HG02623 (cell line): ENCODE data around the gene EXOG.

ENCODE experiments used
- ATAC-seq: cut with Tn5 transposase; IDR thresholded peaks from one replicate; pipeline ENCODE4 v1.9.1; 2021; ENCODE audit warnings: moderate library complexity; ENCODE audit not compliant: unreplicated experiment

EXOG gene

GRCh38 chr3:38472342-38472741, 23.8 kb upstream of the EXOG start:
- ATAC-seq, result no peak

DNA sequence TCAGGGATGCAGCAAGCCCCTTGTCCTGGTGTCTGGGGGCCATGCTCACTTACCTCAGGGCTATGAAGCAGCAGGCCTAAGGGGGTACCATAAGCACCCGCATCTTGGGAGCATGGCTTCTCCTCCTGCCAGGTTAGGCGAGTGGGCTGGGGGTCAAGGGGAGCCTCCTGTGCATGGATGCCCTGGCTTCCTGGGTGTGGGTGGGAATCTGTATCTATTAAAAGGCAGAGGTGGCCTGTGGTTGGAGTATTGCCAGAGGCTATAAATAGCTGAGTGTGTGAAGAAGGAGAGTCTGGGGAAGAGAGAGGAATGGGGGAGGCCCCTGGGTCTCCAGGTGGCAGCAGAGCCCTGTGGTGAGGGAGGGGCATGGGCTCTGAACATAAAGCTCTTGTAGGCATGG, 22.9 kb upstream of the EXOG start:
- no peak for ATAC-seq

DNA sequence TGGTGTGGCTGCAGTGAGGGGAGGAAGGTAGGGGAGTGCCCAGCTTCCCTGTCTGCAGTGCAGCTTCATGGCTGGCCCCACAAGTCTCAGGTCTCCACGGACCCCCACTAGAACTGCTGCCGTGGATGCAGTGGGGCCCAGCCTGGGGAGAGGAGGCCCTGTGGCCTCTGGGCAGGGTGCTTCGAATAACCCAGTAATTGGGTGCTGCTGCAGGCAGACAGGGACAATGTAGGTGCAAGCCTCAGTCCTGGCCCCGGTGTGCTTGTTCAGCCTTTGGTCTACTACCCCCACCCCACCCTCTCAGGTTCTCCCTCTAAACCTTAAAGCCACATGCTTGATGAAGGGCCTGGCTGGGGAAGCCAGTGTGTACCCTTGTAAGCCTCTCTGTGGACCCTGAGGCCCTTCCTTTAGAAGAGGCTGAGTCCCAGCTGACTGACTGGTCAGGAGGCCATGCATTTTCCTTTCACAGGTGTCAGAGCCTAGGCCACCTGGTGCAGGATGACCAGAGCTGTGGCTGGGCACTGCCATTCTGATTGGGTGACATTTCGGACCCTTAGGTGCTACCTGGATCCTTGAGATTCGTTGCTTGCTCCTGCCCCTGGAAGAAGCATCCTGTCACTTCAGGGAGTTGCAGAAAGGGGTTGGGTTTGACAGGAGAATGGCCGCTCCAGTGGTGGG, 21.1 kb upstream of the EXOG start:
- ATAC-seq, result no peak

GRCh38 chr3:38475716-38476115, 20.4 kb upstream of the EXOG start:
- no peak for ATAC-seq

- ATAC-seq, result no peak
These were observed 19.9 kb upstream of the EXOG start for GRCh38 chr3:38476157-38476756.

DNA sequence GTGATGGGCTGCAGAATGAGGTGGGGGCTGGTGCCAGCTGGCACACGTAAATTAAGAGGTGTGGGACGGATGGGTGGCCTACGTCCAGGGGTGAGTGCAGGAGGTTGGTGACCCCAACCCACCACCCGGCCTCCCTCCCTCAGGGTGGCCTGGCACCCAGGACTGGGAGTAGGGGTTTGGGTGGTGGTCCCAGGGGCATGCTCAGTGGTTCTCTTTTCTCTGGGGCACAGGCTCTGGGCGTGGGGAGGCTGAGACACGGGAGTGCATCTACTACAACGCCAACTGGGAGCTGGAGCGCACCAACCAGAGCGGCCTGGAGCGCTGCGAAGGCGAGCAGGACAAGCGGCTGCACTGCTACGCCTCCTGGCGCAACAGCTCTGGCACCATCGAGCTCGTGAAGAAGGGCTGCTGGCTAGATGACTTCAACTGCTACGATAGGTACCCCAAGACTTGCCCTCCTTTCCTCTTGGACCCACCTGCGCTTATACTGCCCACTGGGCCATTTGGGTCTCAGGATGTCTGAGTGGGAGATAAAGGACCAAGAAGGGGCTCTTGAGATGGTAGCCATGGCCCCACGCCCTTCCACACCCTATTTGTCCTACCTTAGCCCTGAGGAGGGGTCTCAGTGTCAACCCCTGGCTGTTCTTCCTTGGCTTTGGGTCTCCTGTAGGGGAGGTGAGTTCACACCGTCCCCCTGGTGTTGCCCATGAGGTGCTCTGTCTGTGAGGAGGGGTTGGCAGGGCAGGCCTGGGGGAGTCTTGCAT, 18.9 kb upstream of the EXOG start:
- ATAC-seq, result no peak

- ATAC-seq, result no peak
These were observed 18.2 kb upstream of the EXOG start for GRCh38 chr3:38477839-38478450.

DNA sequence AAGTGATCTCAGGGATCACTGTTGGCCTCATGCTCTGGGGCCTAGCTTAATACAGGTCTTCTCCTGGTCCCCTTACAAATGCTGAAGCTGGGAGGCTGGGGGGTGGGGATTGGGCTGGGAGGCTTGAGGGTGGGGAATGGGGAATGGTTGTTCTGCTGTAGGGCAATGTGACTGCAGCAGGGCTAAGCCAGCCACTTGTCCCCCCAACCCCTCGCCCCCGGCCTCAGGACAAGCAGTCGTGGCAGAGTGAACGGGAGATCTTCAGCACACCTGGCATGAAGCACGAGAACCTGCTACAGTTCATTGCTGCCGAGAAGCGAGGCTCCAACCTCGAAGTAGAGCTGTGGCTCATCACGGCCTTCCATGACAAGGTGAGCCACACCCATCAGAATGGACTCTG, 17.2 kb upstream of the EXOG start:
- no peak for ATAC-seq

DNA sequence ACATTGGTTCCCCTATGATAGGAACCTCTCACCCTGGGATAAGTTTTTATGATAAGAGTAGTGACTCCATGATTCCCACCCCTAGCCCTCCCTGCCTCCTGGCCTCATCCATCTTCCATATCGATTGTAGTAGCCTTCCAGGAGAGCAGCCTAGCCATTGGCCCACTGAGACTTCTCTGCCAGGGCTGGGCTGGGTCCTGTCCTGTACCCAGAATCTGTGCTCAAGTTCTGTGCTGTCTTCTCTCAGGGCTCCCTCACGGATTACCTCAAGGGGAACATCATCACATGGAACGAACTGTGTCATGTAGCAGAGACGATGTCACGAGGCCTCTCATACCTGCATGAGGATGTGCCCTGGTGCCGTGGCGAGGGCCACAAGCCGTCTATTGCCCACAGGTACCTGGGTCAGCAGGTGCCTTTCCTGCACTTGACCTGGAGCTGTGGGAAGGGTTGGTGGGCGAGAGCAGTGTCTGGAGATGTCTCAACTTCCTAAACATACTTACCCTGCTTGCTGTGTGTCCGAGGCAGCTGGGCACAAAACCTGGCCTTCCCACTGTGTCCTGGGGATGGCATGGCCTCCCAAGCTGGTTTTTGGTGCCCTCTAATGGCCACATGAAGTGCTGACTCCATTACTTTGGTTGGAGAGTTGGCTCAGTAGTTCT, 16.6 kb upstream of the EXOG start:
- peak; percentile 61 for ATAC-seq

DNA sequence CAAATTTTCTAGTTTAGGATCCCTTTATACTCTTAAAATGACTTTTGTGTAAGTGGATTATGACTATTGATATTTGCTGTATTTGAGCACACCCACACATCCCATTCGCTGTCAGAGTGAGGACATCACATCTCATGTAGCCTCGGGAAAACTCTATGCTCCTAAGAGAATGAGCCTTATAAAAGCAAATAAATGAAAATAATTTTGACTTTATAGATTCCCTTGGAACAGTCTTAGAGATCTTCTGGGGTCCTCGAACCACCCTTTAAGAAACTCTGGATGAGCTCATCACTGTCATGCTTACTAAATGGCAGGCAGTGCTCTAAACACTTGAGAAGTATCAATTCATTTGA, 16.1 kb upstream of the EXOG start:
- ATAC-seq, result no peak

- ATAC-seq, result no peak
These were observed 15.2 kb upstream of the EXOG start for GRCh38 chr3:38480930-38481329.

GRCh38 chr3:38482951-38483350, 13.2 kb upstream of the EXOG start:
- no peak for ATAC-seq

DNA sequence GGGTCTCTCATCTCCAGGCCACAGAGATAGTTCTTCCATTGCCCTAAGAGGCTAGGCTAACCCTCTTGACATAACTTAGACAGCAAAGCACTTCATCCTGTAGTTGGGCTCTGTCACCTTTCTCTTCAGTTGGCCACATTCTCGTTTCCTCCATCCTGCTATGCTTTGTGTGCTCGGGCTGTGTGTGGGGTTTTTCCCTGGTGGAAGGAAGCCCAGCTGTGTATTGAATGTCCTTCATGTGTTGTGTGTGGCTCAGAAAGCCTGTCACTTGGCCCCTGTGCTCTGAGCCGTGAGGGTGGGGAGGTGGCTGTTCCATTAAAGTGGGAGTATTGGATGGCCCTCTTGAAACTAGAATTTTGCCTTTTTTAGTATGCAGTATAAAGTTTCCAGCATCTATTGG, 8.8 kb upstream of the EXOG start:
- ATAC-seq, result peak; percentile 90

- ATAC-seq, result no peak
These were observed 7.2 kb upstream of the EXOG start for GRCh38 chr3:38488949-38489348.

GRCh38 chr3:38489766-38490165, 6.4 kb upstream of the EXOG start:
- no peak for ATAC-seq

GRCh38 chr3:38490281-38491030, 5.7 kb upstream of the EXOG start:
- no peak for ATAC-seq

DNA sequence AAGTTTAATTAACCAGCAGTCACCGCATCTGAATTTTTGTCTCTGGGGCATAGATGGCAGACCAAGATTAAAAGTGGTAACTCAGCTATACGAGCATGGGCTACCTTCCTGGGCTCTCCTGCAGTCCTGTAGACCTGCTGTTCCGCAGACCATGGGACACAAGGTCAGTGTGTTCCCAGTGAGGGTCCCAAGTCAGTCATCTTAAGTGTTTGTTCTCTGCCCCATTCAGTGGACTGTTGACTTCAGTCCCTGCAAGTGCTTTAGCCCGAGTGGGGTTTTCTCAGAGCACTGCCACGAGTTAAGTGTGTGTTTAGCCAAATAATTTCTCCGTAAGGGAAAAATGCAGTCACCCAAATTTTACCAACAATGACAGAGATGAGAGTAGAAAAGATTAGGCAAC, 4.9 kb upstream of the EXOG start:
- ATAC-seq, result no peak

GRCh38 chr3:38493031-38493430, 3.1 kb upstream of the EXOG start:
- no peak for ATAC-seq

DNA sequence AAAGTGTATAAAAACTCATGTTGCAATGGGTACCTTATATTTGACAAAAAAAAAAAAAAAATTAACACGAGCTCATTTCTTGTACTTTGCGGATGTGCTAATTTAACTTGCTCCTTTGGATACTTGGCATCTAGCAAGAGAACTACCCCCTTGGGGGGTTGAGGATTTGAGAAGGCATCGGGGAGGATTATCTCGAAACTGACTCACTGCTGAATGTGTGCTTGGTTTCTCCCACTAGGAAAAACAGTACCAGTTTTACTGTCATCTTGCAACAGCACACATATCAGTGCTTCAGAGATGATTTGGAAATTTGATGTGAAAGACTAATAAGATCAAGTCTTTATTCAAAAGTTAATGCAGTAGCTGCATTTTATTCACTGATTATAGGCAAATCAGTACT, 891 bp downstream of the EXOG start:
- ATAC-seq, result no peak

- no peak for ATAC-seq
These were observed 4.7 kb downstream of the EXOG start for GRCh38 chr3:38500688-38501417.
